Right kidney (tissue), 1 donor: ENCODE data around the gene GABBR2.

Experiments
- DNase-seq: peaks from one replicate; pipeline ENCODE4 v3.0.0-alpha.2; 2016

GABBR2 gene

DNA sequence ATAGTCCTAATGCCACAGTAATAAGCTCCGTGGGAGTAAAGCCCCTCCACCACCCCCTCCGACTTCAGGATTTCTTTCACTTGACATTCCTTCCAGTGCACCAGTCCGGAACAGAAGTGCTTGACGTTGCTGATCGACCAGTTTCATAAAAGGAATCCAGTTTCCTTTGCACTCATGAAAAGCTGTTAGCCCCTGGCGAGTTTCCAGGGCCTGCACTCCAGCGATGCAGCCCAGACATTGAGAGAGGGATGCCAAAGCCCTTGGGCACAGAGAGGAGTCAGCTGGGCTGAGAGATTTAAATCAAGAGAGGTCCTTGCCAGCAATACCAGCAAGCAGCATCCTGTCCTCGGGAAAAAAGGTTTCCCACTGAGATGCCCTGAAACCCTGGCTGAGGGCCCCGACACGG lies 170.1 kb downstream of the GABBR2 start:
- DNase-seq: no peak

DNA sequence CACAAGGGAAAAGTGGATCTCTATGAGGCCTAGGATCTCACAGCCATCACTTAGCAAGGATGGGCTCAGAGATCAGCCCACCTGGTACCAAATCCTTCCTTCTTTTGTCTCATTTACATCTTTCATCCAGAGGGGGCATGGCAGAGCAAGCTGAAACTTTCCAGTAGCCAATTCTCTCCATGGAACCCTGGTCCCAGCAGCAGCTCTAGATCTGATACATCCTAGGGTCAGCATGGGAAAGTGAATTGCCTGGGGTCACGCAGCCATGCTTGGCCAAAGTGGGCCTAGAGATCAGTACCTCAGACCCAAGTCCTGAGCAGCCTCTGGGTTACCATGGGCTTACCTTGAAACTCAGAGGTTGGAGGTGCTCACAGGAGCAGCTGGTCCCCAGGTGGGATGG lies 170.5 kb downstream of the GABBR2 start:
- DNase-seq: no peak

DNA sequence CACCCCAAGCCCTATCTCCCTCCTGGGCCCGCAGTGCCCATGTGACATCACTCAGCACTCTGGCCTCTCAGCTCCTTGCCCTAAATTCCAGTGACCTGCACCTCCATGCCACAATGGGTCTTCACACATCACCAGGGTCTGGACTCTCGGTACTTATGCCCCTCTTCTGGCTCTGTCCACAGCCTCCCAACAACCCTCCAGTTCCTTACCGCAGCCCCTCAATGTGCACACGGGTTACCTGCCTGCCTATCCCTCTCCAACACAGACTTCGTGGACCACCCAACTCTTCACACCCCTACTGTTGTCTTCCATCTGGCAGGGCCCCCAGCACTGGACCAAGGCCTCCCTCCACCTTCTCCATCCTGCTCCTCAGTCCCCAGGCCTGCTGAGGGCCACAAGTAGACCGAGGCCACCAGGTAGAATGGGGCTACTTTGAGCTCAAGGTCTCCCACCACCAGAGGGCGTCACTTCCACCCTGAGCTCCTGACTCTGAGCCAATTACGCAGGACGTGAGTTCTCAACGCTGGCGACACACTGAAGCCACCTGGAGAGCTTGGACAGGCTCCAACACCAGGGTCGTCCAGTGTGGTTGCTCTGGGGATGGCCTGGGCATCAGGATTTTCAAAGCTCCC lies 172.1 kb downstream of the GABBR2 start:
- no peak for DNase-seq

DNA sequence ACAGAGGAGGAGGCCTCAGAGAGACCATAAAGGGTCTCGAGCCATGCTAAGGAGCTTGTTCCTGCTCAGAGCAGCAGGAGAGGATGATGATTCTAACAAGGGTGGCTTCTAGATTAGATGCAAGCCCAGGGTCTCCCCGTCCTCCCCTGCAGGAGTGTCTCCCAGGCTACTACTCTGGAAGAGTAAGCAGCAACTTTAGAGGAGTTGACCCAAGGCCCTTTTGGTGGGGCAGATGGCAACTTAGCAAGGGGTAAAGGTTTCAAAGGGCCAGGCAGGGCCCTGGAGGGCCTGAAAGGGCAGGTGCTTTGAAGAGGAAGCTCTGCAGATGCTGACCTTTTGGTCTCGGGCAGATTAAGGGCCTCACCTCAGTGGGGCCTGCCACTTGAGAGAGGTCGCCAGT lies 174.9 kb downstream of the GABBR2 start:
- DNase-seq: no peak

DNA sequence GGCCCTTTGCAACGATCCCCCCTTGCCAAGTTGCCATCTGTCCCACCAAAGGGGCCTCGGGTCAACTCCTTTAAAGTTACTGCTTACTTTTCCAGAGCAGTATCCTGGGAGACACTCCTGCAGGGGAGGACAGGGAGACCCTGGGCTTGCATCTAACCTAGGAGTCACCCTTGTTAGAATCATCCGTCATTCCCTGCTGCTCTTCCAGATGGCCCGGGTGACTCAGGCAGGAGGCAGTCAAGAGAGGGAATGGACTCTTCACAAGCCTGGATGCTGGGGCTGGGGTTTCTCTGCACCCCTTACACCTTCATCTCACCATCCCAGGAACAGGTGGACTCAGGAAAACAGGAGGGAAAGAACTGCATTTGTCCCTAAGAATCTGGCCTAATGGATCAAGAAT lies 175.6 kb downstream of the GABBR2 start:
- DNase-seq: no peak

DNA sequence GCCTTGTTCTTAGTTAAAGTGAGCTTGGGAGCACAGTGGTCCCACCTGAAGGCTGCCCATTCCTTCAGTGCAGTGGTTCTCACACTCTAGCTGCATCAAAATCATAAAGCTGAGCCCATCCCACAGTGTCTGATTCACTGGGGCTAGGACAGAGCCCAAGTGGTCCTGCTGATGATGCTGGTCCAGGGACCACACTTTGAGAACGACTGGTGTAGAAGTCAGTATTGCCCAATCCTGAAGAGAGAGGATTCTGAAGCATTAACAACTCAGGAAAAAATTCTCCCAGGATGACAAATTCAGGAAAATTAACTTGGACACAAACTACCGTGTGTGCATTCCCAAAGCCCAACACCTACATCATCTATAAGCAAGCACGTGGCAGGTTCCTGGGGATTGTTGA lies 176.2 kb downstream of the GABBR2 start:
- no peak for DNase-seq

DNA sequence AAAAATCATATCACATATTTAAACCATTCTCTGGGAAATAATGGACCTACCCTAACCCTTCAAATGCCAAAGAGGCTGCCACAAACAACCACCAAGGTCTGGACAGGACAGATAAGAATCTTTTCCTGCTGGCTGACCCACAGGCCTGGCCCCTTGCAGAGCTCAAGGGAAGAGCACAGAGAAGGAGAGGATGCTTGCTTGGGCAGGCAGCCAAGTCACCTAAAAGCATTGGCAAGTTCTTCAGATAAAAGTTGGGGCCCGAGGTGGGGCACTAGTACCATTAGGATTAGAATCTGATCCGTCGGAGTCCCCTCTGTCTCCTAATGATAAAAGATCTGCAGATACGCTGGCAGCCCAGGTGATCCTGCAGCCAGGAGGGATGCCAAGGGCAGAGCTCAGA lies 176.6 kb downstream of the GABBR2 start:
- DNase-seq: no peak

DNA sequence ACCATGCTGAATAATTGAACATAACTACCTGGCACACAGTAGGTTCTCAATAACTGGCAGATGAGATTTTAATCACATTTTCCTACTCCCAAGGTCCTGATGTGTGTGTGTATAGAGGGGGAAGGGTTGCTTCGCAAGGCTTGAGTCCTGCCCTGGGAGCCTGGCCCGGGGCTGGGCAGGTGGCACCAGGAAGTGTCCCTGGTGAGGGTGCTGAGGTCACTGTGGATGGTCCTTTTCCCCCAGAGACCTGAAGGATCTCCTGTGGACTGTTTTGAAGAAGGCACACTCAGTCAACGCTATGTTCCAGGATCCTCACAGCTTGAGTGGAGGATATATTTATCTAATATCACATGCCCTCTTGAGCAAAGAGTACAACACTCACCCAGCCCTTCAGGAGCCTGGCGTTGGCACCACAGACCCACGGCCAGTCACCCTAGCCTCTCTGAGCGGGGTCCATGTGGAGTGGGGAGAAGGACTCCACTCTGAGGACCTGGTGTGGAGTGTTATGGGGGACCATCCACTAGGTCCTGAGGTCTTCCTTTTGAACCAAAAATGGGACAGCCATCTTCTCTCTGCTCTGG lies 177.8 kb downstream of the GABBR2 start:
- no peak for DNase-seq

DNA sequence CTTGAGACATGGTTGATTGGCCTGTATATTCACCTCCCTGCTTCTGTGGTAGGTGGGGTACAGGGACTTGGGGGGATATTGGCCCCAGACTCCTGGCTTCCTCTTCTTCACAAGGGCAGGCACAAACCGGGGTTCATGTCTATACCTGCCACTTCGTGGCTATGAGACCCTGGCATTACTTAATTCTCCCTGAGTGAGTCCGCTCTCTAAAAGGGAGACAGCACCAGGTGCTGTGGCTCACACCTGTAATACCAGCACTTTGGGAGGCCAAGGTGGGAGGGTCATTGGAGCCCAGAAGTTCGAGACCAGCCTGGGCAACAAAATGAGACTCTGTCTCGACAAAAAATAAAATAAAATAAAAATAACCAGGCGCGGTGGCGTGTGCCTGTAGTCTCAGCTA lies 178.5 kb downstream of the GABBR2 start:
- DNase-seq: no peak

DNA sequence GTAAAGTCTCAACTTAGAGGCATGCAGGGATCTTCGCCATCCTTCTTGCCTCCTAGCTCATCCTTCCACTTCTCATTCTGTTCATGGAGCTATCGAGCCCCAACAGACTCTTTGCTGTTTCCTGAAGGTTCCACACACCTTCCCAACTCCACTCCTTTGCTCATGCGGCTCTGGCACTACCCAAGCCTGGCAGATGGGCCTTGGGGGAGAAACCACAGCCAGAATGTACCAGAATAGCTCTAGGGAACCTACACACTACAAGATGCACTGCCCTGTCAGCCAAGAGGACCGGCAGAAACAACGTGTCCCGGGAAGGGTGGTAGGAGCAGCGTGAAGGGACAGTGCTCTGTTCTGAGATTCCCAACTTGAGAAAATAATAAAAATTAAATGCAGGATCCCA lies 178.9 kb downstream of the GABBR2 start:
- no peak for DNase-seq

DNA sequence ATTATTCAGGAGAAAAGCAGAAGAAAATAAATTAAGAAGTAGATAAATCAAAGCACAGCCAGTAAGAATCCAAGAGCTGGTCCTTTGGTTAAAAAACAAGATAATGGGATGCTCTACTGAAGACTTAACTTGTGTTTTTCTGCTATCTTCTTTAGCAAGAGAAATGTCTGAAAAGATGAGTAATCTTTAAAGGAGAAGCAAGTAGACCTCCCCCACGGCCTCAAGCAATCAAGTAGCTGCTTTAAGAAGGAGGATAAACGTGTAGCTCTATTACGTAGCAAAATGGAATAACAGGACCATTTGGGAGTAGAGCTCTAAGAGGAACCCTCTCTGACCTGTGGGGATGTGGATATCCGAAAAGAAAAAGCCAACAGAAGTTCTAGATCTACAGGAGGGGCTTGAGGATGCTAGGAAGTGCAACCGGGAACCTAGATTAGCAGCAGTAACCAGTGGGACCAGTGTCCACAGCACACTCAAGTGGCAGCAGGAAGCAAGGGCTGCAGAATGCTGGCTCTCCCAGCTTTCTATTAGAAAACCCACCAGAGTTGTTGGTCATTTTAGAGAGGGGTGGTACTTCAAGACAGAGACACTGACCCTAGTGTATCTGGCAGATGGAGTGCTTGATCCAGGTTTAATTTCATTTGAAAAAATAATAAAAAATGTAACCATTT lies 185.4 kb downstream of the GABBR2 start:
- DNase-seq: no peak

DNA sequence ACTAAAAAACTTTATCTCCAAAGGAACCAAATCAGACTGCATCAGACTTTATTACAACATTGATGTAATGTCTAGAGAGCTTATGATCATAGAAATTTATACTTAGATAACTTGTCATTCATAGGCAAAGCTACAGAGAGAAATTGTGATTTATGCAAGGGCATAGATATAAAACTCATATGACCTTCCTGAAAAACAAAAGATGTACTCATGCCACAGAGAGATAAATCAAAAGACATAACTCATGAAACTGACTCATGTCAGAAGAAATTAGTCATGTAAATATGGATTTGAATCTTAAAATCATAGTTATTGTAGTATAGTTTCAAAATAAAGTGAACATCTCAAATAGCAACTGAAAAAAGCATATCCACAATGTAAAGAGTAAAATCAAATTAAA lies 186.2 kb downstream of the GABBR2 start:
- DNase-seq: no peak

DNA sequence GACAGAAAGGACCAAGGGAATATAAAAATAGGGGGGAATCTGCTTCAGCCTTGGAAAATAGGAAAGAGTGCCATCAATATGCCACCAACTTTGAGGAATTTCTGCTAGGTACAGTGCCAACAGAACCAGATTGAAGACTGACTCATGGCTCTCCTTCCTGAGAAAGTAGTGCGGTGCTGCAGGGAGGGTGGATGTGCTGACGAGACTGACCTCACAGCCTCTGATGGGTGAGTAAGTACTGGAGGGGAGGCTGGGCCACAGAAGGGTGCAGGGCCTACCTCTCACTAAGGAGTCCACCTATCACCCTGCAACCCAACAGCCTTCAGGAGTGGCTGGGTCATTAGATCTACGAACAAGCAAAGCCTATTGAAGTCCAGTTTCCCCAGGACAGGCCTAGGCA lies 187.6 kb downstream of the GABBR2 start:
- no peak for DNase-seq

DNA sequence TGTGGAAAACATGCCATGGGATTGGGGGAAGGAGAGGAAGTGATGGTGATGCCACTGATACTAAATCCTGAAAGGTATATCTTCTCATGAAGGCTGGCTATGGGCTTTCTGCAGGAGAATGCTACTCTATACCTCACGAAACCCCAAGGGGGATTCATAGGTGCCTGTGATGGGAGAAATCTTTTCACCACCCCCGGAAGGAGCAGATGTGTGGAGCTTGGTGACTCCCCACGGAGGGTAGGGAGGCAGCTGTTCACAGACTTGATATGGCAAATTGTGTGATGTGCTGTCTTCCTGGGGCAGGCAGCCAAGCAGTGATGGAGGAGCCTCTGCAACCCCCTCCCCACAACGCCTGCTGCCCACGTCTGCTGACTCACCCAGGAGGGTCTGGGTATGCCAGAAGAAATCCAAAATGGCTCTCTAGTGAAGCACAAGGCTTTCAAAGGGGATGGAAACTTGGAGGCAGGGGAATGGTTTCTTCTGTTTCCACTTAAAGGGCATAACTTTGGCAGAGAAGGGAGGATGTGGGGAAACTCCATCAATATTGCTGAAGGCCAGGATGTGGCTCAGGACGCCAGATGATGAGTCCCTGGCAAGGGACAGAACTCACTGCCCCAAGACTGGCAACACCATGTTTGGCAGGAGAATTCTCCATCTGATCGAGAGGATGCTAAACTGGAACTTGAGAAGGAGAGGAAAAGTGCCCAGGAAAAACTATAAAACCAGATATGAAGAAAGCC lies 188.3 kb downstream of the GABBR2 start:
- DNase-seq: no peak

DNA sequence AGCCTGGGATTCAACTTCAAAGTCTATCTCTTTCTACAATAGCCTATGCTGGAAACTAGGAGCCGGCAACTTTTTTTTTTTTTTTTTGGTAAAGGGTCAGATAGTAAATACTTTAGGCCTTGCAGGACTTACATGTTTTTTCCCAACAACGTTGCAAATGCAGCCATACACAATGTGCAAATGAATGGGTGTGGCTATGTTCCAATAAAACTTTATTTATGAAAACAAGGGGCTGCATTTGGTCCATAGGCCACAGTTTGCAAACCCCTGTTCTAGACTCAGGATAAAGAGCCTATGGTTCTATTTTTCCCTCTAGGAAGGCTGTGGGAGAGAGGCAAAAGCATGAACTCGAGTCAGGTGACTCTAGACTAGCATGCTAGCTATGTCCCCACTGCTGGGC lies 189.1 kb downstream of the GABBR2 start:
- no peak for DNase-seq

DNA sequence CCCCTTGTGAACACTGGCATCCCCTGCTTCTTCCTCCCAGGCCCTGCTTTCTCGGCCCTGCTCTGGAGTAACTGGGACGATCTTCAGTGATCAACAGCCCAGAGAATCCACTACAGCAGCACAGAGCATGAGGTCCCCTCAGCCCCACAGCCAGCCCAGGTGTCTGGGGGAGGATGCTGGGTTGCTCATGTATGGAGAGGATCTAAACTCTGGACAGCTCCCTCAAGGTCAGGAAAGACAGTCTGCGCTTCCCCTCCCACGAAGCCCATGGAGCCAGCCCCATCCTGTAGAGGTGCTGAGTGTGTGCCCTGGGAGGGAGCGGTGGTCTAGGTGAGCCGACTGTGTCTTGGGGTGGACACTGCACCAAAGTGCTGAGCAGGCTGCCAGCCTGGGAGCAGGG lies 190.2 kb downstream of the GABBR2 start:
- DNase-seq: no peak

DNA sequence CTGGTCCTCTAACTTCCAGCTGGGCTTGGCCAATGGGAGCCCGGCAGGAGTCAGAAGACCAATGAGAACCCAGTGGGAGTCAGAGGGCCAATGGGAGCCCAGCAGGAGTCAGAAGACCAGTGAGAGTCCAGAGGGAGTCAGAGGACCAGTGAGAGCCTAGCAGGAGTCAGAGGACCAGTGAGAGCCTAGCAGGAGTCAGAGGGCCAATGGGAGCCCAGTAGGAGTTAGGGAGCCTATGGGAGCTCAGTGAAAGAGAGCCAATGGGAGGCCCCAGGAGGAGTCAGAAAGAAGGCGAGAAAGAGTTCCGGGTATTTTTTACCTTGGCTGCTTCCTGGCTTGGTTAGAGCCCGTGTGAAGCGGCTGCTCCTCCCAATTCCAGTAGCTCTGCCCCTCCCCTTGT lies 191.0 kb downstream of the GABBR2 start:
- DNase-seq: no peak

DNA sequence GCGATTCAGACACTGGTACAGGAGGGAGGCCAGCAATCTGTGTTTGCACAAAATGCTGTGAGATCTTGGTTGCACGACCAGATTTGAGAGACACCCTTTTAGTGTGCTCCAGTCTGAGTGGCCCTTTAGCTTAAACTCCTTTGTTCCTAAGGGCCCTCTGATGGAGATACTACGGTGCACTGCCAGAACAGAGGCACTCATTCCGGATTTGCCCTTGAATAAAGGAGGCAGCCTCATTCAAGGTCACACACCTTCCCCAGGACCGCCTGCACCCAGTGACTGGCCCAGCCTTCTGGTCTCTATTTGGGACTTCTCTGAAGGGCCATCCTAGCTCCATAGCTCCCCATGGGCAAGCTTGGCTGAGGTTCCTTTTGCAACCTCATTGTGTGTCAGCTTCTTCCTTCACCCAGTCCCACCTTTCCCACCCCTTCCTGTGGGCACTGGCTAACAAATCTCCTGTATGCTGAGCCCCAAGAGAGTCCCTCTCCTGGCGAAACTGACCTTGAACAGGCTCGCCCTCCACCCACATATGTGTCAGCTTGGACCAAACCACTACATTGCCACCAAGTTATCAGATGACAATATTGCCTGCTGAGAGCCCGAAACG lies 191.7 kb downstream of the GABBR2 start:
- DNase-seq: no peak

DNA sequence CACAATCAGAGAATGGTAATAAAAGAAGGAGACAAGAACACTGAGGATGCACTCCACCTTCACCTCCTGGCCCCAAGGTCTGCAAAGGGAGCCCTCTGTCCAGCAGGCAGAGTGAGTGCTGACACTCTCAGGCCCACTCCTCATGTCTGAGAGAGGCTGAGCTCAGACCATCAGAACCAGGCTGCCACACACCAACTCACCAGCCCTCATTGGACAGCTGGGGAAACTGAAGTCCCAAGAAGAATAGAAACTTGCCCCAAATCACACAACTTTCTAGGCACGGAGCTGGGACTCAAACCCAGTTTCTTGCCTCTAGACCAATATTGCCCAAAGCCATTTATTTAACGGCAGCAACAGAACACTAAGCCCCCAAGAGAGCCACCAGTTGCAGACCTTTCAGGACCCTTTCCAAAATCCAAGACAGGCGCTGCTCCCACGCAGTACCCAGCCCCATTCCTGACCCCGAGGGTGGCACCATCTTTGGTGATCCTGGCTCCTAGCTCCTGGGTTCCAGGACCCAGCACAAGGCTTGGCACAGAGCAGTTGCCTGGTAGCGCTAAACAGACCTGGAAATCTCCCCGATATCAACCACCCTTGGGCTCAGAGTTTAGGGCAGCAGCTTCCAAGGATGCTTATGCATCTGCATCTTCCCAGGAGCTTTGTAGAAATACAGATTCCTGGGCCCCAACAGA lies 192.4 kb downstream of the GABBR2 start:
- no peak for DNase-seq

DNA sequence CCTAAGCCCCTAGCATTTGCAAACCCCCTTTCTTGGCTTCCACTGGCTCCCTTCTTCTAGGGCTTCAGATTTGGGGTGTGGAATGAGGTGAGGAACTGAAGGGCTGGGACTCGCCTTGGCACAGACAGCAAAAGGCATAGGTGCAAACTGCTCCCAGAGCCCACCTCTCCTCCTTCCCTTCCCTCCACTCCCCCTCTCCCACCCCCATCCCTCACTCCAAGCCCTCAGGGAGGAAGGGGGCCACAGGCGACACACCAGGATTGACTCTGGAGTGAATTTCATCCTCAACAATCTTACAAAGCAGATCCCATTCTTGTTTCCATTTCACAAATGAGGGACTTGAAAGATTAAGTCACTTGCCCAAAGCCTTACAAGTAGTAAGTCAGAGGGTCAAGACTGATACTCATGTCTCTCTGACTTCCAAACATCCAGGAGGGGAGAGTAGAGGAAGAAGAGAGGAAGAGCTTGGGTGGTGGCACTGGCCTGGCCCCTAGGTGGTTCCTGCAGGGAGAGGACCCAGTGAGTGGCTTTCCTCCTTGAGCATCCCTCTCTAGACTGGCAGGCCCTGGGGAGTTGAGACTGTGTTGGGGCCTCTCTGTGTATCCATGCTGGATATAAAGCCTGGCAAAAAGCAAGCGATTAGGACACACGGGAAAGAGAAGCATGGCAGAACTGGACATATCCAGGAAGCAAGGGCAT lies 193.1 kb downstream of the GABBR2 start:
- no peak for DNase-seq

DNA sequence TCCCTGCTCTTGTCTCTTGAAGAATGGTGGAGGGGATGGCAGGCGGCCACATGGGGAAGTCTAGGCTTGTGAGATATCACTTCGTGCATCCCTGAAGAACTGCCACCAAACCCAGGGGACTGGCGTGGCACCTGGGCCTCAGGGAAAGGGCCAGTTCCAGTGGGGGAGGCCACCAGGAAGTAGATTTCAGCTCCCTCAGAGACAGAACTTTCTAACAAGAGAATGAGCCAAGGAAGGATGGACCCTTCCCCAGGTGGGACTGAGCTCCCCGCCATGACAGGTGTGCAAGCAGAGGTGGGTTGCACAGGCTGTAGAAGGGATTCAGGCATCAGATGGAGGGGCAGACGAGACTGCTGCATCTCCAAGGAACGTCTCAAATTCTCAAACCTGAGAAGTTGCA lies 193.9 kb downstream of the GABBR2 start:
- no peak for DNase-seq
